Dedifferentiated amniotic fluid mesenchymal stem cell (primary cell): ENCODE measurements around the gene C3orf62.

Experiments
- DNase-seq: peaks from one replicate; pipeline ENCODE4 v3.0.0-alpha.2; 2016; ENCODE audit errors: extremely low spot score

The C3orf62 gene

DNA sequence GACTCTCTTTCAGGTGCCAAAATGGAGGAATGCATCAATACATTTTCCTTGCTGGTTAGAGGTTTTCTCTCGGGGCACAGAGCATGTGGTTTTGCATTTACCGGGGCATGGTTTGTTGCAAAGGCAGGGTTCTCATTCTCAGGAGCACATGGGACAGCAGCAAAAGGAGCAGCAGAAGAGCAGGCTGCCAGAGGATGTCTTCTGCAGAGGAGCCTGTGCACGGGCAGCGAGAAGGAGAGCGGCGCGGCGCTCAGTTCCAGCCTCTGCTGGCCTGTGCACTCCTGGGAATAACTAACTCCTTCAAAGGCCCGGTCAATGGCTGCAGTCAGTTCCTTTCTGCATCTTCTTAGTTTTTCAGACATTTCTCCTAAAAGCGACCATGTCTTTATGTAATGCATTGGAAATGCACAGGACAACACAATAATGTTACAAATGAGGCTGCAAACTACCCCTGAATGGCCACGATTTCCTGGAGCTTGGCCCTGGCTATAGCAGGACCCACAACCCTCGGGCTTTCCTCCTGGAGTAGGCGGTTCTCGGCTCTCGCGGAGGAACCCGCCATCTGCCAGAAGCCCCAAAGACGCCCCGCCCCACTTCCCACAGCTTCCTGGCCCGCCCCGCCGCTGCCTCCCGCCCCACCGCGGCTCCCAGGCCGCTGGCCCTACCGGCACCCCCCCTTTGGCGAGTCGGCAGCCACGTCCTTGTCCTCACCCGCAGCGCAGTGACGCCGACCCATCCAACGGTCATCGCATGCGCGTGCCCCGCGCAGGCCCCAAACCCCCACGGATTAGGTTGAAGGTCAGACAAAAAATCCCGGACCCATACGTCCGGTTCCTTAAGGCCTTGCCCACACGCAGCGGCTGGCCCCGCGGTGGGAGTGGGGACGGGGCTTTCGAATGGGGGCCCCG lies at the start of gene C3orf62:
Gene C3orf62, minus strand, starts transcription at position 758 of the 908 bp plus-strand sequence. Its CDS starts 360 bp downstream, at position 398.
- DNase-seq = peak; percentile 63

DNA sequence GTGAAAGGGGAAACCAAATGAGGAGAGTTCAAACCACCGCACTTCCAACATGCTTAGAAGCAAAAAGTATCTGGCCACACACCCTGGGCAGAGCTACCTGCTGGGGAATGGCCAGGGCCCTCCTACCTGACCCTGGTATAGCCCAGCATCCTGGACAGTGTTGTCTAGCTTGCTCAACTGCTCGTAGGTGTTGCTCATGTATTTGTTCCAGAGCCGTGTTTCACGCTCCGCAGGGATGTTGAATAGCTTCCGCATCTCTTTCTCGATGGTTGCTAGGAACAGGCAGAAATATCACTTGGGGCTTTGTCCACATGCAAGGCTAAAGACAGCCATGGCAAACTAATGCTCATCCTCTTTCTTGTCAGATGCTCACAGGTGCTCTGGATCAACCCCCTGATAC lies 47.7 kb upstream of the C3orf62 start:
- DNase-seq = no peak

DNA sequence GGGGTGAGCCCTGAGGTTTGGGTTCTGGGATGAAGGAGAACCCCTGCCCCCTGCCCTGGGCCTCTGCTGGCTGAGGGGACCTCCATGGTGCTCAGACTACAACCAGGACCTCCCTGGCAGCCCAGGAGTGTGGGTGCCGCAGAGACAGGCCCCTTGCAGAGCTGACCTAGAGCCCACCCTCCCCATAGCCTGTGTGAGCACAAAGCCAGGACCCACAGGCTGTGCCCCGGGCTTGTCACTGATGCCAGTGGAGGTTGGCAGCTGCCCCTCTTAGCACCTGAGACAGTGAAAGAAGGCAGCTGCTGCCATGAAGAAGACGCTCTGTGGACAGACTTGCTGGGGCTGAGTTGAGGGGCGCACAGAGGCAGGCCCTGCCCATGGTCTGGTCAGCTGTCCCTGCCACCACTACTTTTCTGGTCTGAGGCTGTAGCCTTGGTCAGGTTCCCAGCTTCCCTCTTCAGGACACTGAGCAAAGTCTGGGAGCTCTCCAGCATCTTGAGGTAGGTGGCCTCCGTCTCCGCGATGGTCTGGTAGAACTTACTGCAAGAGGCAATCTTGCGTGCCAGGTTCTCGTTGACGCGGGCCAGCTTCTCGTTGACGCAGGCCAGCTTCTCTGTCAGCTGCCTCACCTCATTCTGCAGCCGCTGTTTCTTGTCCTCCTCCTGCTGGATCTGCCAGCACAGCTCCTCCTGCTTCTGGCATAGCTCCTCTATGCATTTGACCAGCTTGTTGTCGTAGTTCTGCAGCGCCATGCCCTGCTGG lies 39.8 kb upstream of the C3orf62 start:
- DNase-seq = no peak

DNA sequence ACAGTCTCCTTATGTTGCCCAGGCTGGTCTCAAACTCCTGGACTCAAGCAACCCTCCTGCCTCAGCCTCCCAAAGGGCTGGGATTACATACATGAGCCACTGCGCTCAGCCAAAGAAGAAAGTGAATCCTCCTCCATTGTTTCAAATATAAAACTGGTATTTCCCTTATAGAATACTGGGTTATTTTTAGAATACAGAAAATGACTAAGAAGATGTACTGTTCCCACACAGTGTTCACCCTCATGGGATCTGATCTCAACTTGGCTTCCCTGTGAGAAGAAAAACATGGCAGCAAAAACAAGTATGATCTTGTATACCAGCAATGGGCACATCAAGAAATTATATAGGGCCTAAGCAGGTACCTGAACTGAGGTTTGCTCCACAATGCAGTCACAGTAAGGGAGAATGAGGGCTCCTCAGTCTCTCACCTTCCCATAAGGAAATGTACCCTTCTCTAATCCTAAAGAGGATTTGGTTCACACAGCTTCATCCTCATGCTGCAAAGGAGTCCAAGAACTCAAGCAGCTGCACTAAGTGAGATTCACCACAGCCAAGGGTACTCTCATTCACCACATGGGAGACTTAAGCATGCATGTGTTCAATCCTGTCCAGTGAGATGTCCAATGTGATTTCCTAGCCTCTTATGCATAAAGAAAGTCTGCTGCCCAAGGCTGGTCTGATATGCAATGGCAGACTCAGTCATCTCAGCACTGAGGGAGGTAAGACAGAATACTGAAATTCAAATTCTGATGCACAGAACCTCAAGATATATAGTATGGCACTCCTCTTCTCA lies 37.1 kb upstream of the C3orf62 start:
- DNase-seq = no peak

DNA sequence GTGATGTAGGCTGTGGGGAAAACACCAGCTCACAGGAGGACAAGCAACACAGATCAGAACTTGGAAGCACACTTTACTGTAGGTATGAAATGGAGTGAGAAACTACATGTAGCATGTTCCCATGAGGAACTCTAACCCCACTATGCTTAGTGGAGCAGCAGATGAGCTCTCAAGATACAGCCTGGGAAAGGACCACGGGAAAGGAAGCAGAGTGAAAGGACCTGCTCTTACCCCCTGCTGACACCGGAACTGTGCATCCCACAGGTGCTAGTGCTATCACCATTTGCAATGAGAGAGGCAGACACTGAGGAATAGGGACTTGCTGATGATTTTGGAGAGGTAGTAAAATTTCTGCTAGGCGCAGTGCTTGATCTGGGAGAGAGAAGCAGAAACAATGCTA lies 34.3 kb upstream of the C3orf62 start:
- DNase-seq = no peak

DNA sequence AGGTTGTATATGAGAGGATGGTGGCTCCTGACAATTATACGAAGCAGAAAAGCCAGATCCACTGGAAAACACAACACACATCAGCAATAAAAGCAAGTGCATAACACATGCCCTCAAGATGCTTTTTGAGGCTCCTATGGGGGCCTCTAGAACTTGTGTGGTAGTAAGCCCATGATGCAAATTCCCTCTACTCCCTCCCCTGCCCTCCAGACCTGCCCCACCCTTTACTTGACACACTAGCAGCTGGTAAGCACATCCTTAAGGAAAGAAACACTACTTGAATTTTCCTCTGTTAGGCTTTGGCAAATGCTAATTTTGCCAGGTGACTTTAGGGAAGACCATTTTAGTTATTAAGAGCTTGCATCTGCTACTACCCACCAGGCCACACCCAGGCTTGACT lies 33.6 kb upstream of the C3orf62 start:
- DNase-seq = no peak

DNA sequence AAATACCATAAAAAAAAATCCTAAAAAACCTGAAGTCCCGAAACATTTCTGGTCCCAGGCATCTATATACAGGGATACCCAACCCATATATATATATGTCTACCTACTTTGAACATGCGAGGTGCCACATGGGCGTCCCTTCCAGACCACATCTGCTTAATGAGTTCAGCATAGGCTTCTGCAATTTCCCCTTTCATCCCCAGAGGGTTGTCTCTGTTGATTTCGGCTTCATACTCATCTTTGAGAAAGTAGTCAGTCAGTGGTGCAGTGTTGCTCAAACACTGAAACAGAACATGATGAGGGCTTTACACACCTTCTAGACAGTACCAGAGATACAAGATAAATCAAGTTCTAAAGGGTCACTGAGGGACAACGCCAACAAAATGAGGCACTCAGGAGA lies 28.6 kb upstream of the C3orf62 start:
- DNase-seq = no peak

DNA sequence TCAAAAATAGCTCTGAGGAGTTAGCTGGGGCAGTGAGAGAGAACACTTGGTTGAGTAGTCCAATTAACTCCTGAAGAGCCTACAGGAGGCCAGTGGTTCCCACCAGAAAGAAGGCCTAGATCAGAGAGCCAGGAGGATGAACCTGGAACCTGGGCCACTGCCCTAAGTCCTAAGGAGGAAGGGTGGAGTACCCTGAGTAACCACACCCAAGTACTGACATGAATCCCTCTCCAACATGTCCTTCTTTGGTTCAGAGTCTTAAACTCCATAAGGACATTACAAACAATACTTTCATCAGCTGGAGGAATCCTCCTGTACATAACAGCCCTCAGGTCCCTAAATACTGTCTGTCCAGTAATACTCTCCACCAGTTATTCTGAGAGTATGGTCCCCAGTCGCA lies 25.6 kb upstream of the C3orf62 start:
- DNase-seq = no peak

DNA sequence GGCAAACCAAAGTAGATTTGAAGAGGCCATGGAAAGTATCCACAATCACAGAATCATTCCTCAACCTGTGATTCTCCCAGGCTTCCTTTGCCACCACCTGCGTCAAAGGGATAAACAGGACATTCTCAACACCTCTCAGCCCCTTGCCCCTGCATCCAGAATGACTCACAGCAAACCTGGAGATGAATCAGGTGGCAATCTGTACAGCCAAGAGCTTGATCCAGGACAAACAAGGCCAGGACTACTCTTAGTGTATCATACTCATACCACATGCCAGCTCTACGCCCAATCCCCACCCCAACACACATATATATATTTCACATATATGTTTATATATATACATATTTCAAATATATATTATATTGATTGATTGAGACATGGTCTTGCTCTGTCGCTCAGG lies 23.6 kb upstream of the C3orf62 start:
- no peak for DNase-seq

DNA sequence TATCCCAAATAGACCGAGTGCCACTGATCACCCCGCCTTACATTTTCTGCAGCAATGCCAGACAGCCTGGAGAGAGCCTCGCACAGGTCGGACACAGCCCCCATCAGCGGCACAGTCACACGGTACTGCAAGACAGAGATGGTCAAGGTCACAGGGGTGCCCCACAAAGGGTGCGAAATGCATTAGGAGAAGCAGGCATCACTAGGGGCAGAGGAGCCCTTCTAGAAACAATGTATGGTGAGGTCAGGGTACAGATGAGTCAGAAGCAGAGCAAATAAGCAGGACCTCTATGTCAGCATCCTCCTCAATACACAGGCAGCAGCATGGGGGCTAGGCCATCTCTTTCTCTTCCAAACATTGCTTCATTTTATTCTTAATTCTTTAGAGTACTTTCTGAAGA lies 21.5 kb upstream of the C3orf62 start:
- no peak for DNase-seq

- DNase-seq = peak; percentile 48
Measured at GRCh38 chr3:49296781-49297411, 19.9 kb upstream of the C3orf62 start.

DNA sequence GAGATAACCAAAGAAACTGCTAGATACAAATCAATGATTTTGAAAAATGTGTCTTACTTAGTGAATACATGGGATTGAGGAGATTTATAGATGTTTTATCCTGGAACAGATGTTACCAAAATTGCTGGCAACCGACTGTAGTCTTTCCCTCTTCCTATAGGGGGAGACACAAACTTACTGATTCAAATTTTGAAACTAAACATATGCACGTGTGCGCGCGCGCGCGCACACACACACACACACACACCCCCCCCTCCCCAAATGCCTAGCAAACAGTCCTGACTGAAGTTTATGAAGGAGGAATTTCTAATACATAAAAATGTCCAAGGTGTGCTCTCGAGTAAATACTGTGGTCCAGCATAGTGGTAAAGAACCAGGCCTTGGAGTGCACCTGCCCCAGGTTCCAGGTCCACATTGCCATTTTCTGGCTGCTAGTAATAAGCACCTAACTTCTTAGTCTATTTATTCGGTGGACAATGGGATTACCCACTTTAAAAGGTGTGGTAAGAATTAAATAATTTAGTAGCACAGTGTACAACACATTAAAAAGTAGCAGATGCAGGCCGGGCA lies 18.5 kb upstream of the C3orf62 start:
- peak; percentile 29 for DNase-seq

DNA sequence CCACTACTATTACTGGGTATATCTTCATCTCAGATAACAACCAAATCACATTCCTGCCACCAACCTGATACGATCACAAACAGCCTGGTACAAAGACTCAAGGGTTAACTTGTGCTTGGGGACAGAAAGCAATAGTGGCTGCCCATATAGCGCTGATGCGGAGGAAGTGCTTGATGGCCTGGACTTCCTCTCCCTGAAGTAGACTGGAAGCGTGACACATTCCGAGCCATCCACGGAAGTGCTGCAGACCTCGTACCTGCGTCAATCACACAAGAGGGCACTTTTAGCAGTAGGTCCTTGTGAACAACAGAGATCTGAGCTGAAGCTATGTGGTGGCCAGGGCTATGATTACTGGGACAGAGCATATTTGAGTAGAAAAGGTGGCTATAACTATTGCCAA lies 17.3 kb upstream of the C3orf62 start:
- no peak for DNase-seq

- DNase-seq = no peak
Measured at GRCh38 chr3:49283997-49284396, 7.0 kb upstream of the C3orf62 start.

DNA sequence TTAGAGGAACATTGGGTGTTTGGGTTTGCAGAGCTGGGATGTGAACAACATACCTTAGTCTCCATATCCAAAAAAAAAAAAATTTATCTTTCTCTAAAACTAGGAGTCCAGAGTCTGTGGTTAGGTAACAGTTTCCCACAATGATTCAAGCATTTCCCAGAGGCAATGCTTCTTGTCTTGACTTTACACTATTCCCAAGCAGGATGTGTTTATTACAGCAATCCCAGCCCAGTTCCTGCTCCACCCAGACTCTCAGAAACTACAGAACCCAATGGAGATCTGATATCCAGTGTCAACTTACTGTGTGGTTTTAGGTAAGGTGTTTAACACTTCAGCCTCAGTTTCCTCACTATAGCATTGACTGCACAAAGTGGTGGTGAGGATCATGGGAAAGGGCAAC lies 2.3 kb upstream of the C3orf62 start:
- no peak for DNase-seq

DNA sequence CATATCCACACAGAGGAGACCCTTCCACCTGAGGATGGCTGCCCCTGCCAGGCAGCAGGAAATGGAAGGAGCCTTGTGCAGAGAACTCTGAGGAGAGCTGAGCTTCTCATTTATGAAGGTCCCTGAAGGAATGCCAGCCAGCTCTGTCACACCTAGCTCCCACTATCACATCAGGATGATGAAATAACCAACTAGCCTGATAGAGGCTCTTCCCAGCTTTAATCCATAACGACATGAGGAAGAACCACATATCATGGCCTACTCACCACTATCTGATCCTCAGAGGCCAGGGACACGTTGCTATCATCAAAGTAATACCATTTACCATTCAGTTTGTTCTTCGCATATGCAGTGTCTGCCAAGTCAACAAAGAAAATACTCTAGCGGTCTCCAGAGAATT lies 1.5 kb upstream of the C3orf62 start:
- DNase-seq = no peak

DNA sequence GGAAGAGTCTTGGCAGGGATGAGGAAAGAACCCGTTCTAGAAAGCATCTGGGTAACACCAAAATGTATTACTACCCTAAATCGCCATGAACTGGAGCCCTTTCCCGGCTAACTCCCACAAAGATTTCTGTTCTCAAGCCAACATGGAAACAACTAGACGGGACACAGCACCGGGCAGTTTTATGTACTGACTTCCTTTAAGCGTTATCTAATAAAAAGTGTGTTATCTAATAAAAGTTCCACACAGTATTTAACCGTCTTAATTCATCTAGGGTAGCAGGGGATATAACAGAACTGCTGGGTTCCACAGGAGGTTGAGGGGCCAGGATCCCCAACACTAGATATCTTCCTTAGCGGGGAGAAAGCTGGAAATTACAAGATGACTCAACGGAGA lies 347 bp upstream of the C3orf62 start:
- no peak for DNase-seq

GRCh38 chr3:49273825-49274532 lies 3.1 kb downstream of the C3orf62 start:
- DNase-seq = no peak

DNA sequence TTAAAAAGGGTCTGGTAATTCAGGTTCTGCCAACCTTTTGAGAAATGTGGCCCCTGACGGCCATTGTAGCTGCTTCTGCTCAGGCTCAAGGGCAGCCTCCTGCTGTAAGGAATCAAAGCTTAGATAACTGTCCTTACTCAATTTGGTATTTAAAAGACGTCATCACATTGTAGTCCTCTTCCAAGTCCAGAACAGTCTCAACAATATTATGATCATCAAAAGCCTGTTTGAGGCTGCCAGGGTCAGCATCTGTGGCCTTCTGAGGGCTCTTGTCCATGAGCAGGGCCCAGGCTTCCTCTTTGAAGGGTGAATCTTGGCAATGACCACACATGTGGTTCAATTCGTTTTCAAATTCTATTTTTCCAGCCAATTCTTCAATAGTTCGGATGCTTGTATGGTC lies 6.0 kb downstream of the C3orf62 start:
- DNase-seq = no peak

DNA sequence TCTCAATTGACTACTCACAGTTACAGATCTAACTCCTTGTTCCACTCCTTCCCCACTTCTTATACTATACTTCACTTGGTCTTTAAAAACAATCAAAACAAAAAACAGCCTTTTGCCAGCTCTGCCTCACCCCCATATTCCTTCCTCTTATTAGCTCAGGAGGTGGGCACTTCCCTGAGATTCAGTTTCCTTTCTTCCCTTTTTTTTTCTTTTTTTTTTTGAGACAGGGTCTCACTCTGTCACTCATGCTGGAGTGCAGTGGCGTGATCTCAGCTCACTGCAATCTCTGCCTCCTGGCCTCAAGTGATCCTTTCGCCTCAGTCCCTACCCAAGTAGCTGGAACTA lies 6.9 kb downstream of the C3orf62 start:
- DNase-seq = no peak
